Adipose tissue (tissue), 3 donors: Measurements from ENCODE around the gene CHST7. TPM values are rescaled to one million over a fixed set of nuclear protein-coding genes. Genes with fewer than 3 reads are reported as not detected.

Source experiments
- H3K27ac ChIP-seq: one replicate; pipeline ENCODE4 v1.5.1; 2013; ENCODE audit warnings: low read depth, low read length
- WGBS, 3 donors: extraction: QIAGEN DNeasy Blood & Tissue Kit; methylation state at CpG; one replicate each; pipeline ENCODE4 v1.1.7; 2013; 5-methylcytosine and 5-hydroxymethylcytosine counted together
- polyA plus RNA-seq, 3 donors: library from polyadenylated mRNA; stranded (reverse); fragments of 200-250 nt; gene quantifications; one replicate each; pipeline ENCODE4 v1.2.3, GENCODE V29; 2013
- donor health status: healthy with polysubstance abuse.
- donor health status: Bipolar disorder and iron deficiency.
- donor health status: healthy.

The CHST7 gene
- polyA plus RNA-seq, 3 donors, result 1.7 to 7.5 (median 3.0) TPM

DNA sequence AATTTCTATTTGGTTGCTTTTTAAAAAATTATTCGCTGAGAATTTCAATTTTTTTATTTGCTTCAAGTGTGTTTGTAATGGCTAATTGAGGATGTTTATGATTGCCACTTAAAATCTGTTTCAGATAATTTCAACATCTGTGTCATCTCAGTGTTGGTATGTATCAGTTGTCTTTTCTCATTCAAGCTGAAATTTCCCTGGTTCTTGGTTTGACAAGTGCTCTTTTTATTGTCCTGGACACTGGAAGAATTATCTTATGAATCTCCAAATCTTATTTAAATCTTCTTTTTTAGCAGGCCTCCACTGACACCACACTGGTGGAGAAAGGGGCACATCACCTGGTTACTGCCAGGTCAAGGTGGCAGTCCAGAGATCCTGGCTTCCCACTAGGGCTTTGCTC, 21.5 kb downstream of the CHST7 start:
- 70 to 98% (median 96%) methylated on average over 1 of the region's 1 CpG for WGBS, 3 donors
- no peak overlapping the region for H3K27ac ChIP-seq

DNA sequence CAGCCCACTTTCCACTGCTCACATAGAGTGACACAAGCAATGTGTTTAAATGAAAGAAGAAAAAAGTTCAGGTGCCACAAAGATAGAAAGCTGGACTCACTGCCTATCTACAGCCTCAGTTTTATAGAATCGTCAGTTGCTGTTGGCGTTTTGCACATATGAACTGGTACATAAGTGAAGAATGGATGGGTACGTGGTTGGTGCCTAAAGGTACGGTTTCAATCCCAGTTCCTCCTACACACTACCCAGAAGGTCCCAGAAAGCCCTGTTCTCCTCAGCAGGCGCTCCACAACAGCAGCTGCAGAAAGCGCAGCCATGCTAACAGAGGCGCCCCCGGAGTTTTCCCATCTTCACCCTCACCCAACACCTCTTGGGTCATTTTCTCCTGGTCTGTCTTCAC, 23.6 kb downstream of the CHST7 start:
- WGBS, 3 donors, result 87 to 97% (median 91%) methylated on average over 8 of the region's 8 CpGs

DNA sequence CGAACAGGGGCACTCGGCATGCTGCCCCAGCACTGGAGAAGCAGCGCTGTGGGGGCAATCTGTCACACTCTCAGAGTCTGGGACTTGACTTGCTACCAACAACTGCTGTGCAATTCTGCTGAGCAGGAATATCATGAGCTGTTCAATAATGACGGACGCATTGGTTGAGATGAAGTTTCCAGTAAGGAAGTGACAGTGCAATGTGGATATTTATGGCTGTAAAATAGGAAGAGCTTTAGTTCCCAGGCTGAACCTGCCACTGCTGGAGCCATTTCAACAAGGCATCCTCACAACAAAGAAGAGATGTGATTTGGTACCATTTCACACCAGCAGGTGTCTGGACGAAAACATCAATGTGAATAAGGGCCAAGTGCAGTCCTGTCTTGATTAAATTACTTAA, 24.2 kb downstream of the CHST7 start:
- WGBS, 3 donors, result 52 to 80% (median 59%) methylated on average over 6 of the region's 6 CpGs
- no peak overlapping the region for H3K27ac ChIP-seq

More for the DNA sequence above, 23.6 kb downstream of the CHST7 start:
- no peak overlapping the region for H3K27ac ChIP-seq

DNA sequence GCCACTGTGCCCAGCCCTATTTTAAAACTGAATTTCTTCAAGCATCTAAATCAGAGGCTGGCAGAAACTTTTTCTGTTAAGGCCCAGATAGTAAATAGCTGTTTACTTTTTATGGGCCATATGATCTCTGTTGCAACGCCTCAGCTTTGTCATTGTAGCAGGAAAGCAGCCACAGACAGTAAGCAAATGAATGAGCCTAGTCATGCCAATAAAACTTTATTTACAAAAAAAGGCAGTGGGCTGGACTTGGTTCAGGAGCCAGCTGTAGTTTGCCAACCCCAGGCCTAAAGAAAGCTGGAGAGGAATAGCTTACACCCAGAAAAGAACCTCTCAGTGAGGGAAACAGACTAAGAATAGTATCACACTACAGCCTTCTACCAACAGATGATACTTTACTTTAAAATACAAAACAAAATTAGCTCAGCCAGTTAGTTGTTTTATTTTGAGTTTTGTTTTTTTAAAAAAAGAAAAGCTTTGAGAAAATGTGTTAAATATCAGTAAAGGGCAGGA, 25.5 kb downstream of the CHST7 start:
- no peak overlapping the region for H3K27ac ChIP-seq
- WGBS, 3 donors, result 48 to 90% (median 76%) methylated on average over 1 of the region's 1 CpG

DNA sequence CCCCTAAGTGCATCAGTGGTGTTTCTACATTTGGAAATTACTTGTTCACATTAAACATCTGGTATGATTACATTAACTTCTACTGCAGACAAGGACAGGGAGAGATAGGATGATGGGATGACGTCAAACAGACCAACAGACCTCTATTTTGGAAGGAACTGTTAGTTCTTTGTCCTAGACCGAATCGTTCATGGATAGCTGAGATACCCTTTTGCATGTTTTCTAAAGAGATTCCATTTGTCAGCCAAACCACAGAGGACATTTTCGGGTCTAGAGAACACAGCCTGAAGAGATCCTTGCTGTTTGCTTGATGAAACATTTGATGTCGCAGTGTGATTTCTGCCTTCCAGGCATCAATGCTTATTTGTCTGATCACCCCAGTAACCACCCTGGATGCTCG, 27.7 kb downstream of the CHST7 start:
- 58 to 79% (median 78%) methylated on average over 6 of the region's 6 CpGs for WGBS, 3 donors
- no peak overlapping the region for H3K27ac ChIP-seq

DNA sequence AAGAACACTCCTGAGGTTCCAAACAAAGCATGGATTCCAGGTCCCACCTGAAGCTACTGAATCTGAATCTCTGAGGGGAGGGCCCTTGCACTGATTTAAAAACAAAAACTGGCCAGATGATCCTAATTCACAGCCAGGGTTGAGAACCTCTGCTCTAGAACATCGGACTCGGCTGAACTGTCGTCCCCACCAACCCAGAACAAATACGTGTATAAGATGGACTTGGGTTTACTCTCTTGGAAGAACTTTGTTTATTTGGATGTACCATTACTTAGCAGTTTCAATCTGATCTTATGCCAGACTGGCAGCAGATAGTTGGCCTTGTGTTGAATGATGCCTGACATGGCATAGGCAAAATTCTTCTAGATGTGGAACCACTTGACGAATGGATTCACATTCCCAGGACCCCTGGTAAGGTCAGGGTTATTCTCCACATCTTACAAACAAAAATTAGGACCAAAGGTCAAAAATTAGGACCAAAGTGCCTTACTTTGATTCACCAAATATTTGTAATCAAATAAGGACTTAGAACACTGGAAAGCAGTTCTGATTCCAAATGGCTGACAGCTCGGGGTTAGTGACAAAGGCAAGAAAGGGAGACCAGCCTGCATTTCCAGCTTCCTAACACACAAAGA, 29.0 kb downstream of the CHST7 start:
- H3K27ac ChIP-seq, result no peak overlapping the region
- 84 to 99% (median 92%) methylated on average over 6 of the region's 6 CpGs for WGBS, 3 donors

DNA sequence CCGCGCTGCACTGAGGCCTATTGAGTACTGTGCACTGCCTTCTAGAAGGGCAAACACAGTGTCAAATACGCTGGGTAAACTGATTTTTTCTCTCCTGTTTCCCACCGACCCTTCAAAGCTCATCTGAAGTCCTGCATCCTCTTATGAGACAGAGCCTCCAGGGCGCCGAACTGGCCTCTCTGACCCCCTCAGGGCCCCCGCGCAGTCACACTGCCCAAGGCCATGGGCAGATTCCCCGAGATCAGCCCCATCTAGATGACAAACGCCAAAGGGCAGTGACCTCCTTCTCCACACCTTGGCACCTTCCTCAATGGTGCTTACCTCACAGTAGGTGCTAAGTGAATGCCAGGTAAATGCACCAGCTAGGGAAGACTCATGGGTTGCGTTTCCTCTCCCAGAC, 34.4 kb downstream of the CHST7 start:
- WGBS, 3 donors, result 73 to 93% (median 90%) methylated on average over 11 of the region's 11 CpGs
- no peak overlapping the region for H3K27ac ChIP-seq

DNA sequence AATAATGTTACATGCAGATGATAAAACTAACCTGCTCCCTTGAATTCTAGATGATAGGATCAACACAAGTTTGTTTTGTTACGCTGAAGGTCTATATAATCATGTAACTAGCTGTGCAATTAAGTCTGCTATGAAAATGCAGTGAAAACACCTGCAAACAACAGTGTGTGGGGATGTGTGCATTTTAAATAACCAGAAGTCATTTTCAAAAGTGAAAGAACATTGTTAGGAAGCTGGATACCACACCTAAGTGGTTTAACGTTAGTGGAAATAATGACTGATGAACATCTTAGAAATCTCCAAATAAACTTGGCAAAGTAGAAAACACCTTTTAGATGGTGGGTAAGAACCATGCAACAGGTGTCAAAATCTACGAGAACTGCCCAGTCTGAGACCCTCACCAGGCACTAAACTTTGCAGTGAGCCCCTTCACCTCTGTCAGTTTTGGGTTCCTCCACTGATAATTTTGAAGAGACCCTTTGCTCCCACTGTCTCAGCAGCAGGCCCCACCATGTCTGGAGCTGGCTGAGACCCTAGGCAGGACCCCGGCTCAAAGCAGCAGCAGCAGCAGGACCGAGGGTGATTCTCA, 36.6 kb downstream of the CHST7 start:
- no peak overlapping the region for H3K27ac ChIP-seq
- 75 to 86% (median 84%) methylated on average over 5 of the region's 5 CpGs for WGBS, 3 donors

DNA sequence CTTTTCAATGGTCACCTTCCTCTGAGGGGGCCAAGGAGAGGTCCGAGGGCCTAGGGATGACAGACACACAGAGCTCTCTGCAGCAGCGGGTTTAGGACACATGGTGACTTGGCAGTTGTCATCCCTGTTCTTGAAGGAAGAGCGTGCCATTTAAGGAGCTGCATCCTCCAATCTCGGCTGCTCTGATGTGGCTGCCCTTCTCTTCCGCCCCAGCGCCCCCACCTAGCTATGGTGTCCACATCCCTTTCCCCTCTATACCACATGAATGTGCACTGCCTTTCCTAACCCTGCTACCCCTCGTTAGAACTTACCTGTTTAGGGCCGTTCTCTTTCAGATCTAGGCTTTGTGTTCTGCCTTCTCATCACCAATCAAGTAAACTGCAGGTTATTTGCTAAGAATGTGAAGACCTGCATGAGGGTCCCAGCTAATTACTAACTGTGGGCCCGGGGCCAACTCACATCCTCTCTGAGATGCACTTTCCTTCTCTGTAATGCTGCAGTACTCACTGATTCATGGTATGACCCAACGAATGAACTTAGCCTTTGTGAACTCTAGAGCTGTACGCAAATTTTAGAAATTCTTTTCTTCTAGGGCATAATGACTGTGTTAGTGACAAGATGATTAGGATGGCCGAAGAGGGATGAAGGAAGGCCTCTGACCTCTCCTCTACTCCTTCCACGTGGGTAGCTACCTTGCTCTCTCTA, 38.2 kb downstream of the CHST7 start:
- H3K27ac ChIP-seq, result no peak overlapping the region
- WGBS, 3 donors, result 73 to 90% (median 88%) methylated on average over 10 to 13 of the region's 13 CpGs

DNA sequence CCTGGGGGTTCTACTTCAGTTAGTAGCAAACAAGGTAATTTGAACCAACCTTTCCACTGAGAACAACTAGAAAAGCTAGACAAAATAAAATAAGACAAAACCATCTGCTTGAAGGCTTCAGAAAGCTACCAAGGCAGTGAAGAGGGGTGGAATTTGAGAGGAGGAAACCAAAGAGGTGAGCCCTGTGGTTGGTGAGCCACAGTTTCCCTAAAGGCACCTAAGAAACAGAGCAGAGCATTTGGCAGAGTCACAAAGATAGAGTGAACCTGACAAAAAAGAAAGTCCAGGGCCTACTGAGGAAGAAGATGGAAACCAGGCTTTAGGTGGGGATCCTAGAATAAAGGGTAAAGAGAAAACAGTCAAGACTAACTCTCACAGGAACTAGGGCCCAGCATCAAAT, 44.3 kb downstream of the CHST7 start:
- H3K27ac ChIP-seq, result no peak overlapping the region

DNA sequence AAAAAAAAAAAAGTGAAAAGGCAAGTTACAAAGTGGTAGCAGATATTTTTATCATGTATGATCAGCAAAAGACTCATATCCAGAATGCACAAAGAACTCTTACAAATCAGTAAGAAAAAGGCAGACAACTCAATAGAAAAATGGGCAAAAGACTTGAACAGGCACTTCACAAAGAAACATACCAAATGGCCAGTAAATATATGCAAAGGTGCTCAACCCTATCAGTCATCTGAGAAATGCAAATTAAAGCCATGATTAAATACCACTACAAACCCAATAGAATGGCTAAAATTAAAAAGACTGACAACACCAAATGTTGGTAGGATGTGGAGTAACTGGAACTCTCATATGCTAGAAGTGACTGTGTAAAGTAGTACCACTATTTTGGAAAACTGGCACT, 45.4 kb downstream of the CHST7 start:
- no peak overlapping the region for H3K27ac ChIP-seq

DNA sequence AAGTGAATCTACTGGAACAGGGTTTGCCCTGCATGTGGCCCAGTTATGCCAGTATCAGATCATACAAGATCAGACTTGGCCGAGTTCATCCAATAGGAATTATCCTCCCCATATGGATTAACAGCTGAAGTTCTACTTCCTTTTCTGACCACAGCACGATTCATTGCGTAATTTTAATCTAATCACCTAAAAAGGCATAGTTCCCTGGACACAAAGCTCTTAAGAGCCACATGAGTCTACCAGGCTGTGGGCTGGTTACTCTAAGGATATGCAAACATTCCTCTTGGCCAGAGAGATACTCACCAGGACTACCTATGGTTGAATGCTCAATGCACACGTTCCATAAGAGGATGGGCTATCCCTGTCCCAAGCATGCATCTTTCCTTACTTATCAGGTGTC, 46.9 kb downstream of the CHST7 start:
- no peak overlapping the region for H3K27ac ChIP-seq
- WGBS, 3 donors, result 72 to 85% (median 81%) methylated on average over 4 of the region's 4 CpGs

DNA sequence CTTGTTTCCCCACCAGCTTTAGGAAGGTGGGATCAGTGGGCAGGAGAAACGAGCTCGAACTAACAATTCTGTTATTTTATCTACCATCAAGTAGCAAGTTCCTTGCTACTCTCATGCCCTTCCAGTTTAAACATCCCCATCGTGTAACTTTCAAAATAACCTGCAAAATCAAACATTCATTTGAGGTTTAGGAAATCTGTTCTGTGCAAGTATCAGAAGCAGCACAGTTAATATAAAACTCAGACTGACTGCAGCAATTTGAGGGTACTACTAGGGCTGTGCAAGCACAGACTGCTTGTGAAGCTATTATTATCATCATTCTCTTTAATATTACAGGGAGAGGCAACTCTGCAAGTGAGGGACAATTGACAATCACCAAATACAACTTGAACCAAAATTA, 48.0 kb downstream of the CHST7 start:
- no peak overlapping the region for H3K27ac ChIP-seq
- WGBS, 3 donors, result 63 to 80% (median 68%) methylated on average over 3 of the region's 3 CpGs

DNA sequence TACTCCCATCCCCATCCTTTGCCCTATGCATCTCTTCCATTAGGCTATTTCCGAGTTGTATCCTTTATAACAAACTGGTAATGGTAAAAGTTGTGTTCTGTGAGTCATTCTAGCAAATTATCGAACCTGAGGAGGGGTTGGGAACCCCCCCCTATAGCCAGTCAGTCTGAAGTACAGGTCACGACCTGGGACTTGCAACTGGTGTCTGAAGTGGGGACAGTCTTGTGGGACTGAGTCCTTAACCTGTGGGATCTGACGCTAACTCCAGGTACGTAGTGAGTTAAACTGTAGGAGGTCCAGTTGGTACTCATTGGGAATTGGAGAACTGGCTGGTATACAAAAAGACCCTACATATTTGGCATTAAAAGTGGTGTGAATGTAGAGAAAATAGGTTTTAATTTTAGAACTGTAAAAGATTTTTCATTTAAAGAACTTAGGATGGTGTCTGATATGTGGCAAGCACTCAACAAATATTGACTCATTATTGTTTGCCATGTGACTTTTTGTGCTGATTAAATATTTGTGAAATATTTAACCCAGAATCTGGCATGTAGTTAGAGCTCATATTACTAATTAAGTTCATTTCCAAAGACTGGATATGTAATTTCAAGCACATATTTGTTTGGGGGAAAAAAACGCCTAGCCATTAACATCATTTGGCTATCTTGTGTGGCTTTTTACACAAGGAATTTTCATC, 50.7 kb downstream of the CHST7 start:
- 72 to 95% (median 92%) methylated on average over 6 of the region's 6 CpGs for WGBS, 3 donors
- no peak overlapping the region for H3K27ac ChIP-seq

DNA sequence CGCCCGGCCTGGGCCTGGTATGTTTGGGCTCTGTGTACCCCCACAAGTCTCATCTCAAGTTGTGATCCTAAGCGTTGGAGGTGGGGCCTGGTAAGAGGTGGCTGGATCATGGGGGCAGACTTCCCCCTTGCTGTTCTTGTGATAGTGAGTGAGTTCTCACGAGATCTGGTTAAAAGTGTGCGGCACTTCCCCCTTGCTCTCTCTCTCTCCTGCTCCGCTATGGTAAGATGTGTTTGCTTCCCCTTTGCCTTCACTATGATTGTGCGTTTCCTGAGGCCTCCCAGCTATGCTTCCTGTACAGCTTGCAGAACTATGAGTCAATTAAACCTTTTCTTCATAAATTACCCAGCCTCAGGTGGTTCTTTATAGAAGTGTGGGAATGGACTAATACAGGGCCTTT, 53.0 kb downstream of the CHST7 start:
- 56 to 86% (median 59%) methylated on average over 6 to 7 of the region's 7 CpGs for WGBS, 3 donors

DNA sequence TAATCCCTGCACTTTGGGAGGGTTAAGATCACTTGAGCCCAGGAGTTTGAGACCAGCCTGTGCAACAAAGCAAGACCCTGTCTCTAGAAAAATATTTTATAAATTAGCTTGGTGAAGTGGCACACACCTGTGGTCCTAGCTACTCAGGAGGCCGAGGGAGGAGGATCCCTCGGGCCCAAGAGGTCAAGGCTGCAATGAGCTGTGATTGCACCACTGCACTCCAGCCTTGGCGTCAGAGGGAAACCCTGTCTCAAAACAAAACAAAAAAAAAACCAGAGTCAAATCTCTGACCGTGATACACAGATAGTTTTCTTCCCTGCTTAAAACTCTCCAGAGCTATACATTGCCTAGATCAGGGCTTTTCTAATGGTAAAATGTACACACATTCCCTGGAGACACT, 53.5 kb downstream of the CHST7 start:
- WGBS, 3 donors, result 37 to 88% (median 47%) methylated on average over 4 of the region's 4 CpGs
- no peak overlapping the region for H3K27ac ChIP-seq

More for the DNA sequence above, 53.0 kb downstream of the CHST7 start:
- H3K27ac ChIP-seq, result no peak overlapping the region

DNA sequence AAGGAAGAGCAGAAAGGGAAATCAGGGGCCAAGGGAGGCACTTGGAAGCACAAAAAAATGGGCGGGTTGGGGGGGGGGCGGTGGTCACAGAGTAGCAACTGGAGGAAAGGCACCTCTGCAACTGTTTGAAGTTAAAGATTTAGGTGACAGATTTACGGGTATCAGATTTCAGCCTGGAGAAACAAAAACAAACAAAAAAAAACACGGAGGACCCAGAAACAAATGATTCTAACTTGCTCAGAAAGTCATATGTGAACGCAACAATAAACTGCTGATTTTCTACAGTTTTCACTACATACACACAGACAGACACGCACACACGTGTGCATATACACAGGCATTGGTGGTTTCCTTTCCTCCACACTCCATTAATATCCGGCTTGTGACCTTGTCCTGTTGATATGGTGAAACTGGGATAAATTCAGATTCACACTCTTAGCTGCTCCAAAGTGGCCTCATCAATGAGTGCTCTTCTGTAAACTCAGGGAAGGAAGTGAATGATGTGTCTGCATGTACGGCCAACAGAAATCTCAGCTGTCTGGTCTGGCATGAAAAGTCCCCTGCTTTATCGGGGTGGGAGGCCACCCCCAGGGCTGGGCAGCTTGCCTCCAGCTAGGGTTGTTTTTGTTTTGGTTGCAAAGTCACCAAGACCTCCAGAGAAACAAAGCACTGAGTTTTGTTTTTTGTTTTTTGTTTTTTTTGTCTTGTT, 54.3 kb downstream of the CHST7 start:
- no peak overlapping the region for H3K27ac ChIP-seq
- WGBS, 3 donors, result 39 to 62% (median 51%) methylated on average over 10 of the region's 10 CpGs

DNA sequence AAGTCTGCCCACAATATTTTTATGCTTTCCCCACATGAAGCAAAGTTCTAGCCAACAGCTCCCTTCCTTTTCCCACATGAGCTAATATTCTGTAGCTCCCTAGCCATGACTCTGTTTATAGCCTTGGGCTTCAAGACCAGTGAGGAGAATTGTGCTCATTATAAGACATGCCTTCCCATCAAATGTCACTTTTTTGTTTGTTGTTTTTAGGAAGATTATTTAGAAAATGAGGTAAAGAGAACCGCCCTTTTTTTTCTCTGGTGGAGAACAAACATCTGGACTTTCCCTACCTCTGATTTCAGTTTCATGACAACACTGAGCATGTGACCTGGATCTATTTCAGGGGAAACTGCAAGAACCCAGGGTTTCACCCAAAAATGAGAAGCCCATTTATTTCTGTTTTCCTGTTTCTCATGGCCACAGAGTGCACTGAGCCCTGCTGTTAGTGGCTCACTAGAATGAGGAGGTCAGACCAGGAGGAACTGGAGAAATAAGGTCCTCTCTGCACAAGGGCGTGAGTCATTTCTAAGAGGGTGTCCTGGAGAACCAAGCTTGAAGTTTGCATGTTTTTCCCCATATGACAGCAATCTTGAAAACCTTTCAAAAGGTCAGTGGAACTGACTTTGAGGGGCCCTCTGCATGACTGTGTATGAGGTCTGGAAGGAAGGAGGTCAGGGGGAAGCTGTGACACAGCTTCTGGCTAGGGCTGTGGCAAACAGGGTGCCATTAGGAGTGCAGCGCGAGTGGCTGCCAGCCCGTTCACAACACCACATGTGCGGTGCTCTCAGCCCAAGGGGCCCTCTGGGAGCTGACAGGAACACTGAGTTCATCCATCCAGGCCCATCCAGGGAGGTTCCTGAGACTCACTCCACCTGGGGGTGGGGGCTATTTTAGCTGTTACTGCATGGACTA, 55.2 kb downstream of the CHST7 start:
- 20 to 65% (median 25%) methylated on average over 6 of the region's 6 CpGs for WGBS, 3 donors
- no peak overlapping the region for H3K27ac ChIP-seq
